Stimulated activated CD8-positive, alpha-beta memory T cell treated with anti-CD3 and anti-CD28 coated beads, Interleukin-4, amount 100 ng/mL, for 4 hours (primary cell): ENCODE data around the gene MMP14.
"Not testable (repeated sequence)": the region's sequence is repeated elsewhere in the genome, so short reads cannot be mapped to it uniquely, and the experiment has no call there.

Experiments used
- DNase-seq, 2 donors: peaks; one replicate each; pipeline ENCODE4 v3.0.0-alpha.2; 2020; ENCODE audit warnings: low read depth in 2 of 2, low spot score in 1 of 2

Gene MMP14

GRCh38 chr14:22836301-22837113, at the start of gene MMP14:
MMP14 (plus strand) TSS chr14:22836585; CDS start chr14:22836818, 233 bp downstream.
- DNase-seq: no peak

GRCh38 chr14:22786685-22787084, 49.7 kb upstream of the MMP14 start:
- no peak for DNase-seq

- no peak for DNase-seq
These were observed 45.1 kb upstream of the MMP14 start for GRCh38 chr14:22791301-22791700.

GRCh38 chr14:22792158-22792557, 44.2 kb upstream of the MMP14 start:
- no peak for DNase-seq

GRCh38 chr14:22793550-22793949, 42.8 kb upstream of the MMP14 start:
- DNase-seq: not testable (repeated sequence)

GRCh38 chr14:22793976-22794375, 42.4 kb upstream of the MMP14 start:
- DNase-seq: no peak

- DNase-seq: no peak
These were observed 41.8 kb upstream of the MMP14 start for GRCh38 chr14:22794551-22794951.

- DNase-seq: no peak
These were observed 40.2 kb upstream of the MMP14 start for GRCh38 chr14:22796087-22796707.

- no peak for DNase-seq
These were observed 39.1 kb upstream of the MMP14 start for GRCh38 chr14:22797017-22797917.

GRCh38 chr14:22798528-22798927, 37.9 kb upstream of the MMP14 start:
- DNase-seq: no peak

GRCh38 chr14:22800346-22800745, 36.0 kb upstream of the MMP14 start:
- no peak for DNase-seq

GRCh38 chr14:22801716-22802115, 34.7 kb upstream of the MMP14 start:
- no peak for DNase-seq

- no peak for DNase-seq
These were observed 33.3 kb upstream of the MMP14 start for GRCh38 chr14:22802860-22803686.

GRCh38 chr14:22803687-22803974, 32.8 kb upstream of the MMP14 start:
- DNase-seq: no peak

- not testable (repeated sequence) for DNase-seq
These were observed 31.1 kb upstream of the MMP14 start for GRCh38 chr14:22805235-22805634.

GRCh38 chr14:22807432-22808087, 28.8 kb upstream of the MMP14 start:
- no peak for DNase-seq

- no peak for DNase-seq
These were observed 27.8 kb upstream of the MMP14 start for GRCh38 chr14:22808388-22809209.

GRCh38 chr14:22811722-22812121, 24.7 kb upstream of the MMP14 start:
- no peak for DNase-seq

- DNase-seq: no peak
These were observed 23.6 kb upstream of the MMP14 start for GRCh38 chr14:22812744-22813143.

- DNase-seq: no peak
These were observed 23.2 kb upstream of the MMP14 start for GRCh38 chr14:22813145-22813544.
